Measurements from ENCODE around the gene MTUS2.
"Not testable (repeated sequence)": the region's sequence is repeated elsewhere in the genome, so short reads cannot be mapped to it uniquely, and the experiment has no call there.

The MTUS2 gene

GRCh38 chr13:29328501-29328900 lies 508.4 kb downstream of the MTUS2 start:
- DNase-seq (ENCODE audit: low read depth in 1 of 2, low spot score in 1 of 2) = no peak
- no peaks in the 10 kb centered on the region for H3K27me3 ChIP-seq (ENCODE audit: insufficient read depth, poor library complexity, severe bottlenecking)
- H3K4me3 ChIP-seq (replicated peaks; ENCODE audit: insufficient read depth, low read length) = no peak overlapping the region
- no peak overlapping the region for H3K27ac ChIP-seq (replicated peaks)
- TF ChIP-seq, protein P1, sequence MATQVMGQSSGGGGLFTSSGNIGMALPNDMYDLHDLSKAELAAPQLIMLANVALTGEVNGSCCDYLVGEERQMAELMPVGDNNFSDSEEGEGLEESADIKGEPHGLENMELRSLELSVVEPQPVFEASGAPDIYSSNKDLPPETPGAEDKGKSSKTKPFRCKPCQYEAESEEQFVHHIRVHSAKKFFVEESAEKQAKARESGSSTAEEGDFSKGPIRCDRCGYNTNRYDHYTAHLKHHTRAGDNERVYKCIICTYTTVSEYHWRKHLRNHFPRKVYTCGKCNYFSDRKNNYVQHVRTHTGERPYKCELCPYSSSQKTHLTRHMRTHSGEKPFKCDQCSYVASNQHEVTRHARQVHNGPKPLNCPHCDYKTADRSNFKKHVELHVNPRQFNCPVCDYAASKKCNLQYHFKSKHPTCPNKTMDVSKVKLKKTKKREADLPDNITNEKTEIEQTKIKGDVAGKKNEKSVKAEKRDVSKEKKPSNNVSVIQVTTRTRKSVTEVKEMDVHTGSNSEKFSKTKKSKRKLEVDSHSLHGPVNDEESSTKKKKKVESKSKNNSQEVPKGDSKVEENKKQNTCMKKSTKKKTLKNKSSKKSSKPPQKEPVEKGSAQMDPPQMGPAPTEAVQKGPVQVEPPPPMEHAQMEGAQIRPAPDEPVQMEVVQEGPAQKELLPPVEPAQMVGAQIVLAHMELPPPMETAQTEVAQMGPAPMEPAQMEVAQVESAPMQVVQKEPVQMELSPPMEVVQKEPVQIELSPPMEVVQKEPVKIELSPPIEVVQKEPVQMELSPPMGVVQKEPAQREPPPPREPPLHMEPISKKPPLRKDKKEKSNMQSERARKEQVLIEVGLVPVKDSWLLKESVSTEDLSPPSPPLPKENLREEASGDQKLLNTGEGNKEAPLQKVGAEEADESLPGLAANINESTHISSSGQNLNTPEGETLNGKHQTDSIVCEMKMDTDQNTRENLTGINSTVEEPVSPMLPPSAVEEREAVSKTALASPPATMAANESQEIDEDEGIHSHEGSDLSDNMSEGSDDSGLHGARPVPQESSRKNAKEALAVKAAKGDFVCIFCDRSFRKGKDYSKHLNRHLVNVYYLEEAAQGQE (IDR thresholded peaks at IDR 0.05; ENCODE audit: insufficient replicate concordance, low read depth) = no peak
- TF ChIP-seq POLR2AphosphoS5 (IDR thresholded peaks at IDR 0.05; ENCODE audit: low read depth) = no peak
- no peak for TF ChIP-seq SPI1 (IDR thresholded peaks at IDR 0.05; ENCODE audit: borderline replicate concordance, low read depth)
- TF ChIP-seq, protein P2, sequence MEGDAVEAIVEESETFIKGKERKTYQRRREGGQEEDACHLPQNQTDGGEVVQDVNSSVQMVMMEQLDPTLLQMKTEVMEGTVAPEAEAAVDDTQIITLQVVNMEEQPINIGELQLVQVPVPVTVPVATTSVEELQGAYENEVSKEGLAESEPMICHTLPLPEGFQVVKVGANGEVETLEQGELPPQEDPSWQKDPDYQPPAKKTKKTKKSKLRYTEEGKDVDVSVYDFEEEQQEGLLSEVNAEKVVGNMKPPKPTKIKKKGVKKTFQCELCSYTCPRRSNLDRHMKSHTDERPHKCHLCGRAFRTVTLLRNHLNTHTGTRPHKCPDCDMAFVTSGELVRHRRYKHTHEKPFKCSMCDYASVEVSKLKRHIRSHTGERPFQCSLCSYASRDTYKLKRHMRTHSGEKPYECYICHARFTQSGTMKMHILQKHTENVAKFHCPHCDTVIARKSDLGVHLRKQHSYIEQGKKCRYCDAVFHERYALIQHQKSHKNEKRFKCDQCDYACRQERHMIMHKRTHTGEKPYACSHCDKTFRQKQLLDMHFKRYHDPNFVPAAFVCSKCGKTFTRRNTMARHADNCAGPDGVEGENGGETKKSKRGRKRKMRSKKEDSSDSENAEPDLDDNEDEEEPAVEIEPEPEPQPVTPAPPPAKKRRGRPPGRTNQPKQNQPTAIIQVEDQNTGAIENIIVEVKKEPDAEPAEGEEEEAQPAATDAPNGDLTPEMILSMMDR (IDR thresholded peaks at IDR 0.05; ENCODE audit: insufficient read depth, low read length) = no peak
- TF ChIP-seq GABPA (IDR thresholded peaks at IDR 0.05; ENCODE audit: low read depth) = no peak

- no peak for DNase-seq (ENCODE audit: low read depth in 1 of 2, low spot score in 1 of 2)
- H3K27ac ChIP-seq (replicated peaks) = no peak overlapping the region
- no peaks in the 10 kb centered on the region for H3K27me3 ChIP-seq (ENCODE audit: insufficient read depth, poor library complexity, severe bottlenecking)
- no peak overlapping the region for H3K4me3 ChIP-seq (replicated peaks; ENCODE audit: insufficient read depth, low read length)
- TF ChIP-seq, protein P2 (IDR thresholded peaks at IDR 0.05; ENCODE audit: insufficient read depth, low read length) = no peak
- no peak for TF ChIP-seq POLR2AphosphoS5 (IDR thresholded peaks at IDR 0.05; ENCODE audit: low read depth)
- no peak for TF ChIP-seq GABPA (IDR thresholded peaks at IDR 0.05; ENCODE audit: low read depth)
- TF ChIP-seq SPI1 (IDR thresholded peaks at IDR 0.05; ENCODE audit: borderline replicate concordance, low read depth) = no peak
- TF ChIP-seq, protein P1 (IDR thresholded peaks at IDR 0.05; ENCODE audit: insufficient replicate concordance, low read depth) = no peak
Observed at GRCh38 chr13:29336356-29336755, 516.2 kb downstream of the MTUS2 start.

GRCh38 chr13:29339386-29340272 lies 519.5 kb downstream of the MTUS2 start:
- TF ChIP-seq SPI1 (IDR thresholded peaks at IDR 0.05; ENCODE audit: borderline replicate concordance, low read depth) = no peak
- no peak for TF ChIP-seq POLR2AphosphoS5 (IDR thresholded peaks at IDR 0.05; ENCODE audit: low read depth)
- TF ChIP-seq, protein P2 (IDR thresholded peaks at IDR 0.05; ENCODE audit: insufficient read depth, low read length) = no peak
- TF ChIP-seq, protein P1 (IDR thresholded peaks at IDR 0.05; ENCODE audit: insufficient replicate concordance, low read depth) = no peak
- TF ChIP-seq GABPA (IDR thresholded peaks at IDR 0.05; ENCODE audit: low read depth) = no peak
- Histone ChIP-seq H3K27me3 (ENCODE audit: insufficient read depth, poor library complexity, severe bottlenecking) (peaks cover 3% of the 10 kb centered on the region), H3K4me3 (replicated peaks; ENCODE audit: insufficient read depth, low read length) (no peak overlapping the region), H3K27ac (replicated peaks) (no peak overlapping the region)
- DNase-seq (ENCODE audit: low read depth in 1 of 2, low spot score in 1 of 2) = no peak

DNA sequence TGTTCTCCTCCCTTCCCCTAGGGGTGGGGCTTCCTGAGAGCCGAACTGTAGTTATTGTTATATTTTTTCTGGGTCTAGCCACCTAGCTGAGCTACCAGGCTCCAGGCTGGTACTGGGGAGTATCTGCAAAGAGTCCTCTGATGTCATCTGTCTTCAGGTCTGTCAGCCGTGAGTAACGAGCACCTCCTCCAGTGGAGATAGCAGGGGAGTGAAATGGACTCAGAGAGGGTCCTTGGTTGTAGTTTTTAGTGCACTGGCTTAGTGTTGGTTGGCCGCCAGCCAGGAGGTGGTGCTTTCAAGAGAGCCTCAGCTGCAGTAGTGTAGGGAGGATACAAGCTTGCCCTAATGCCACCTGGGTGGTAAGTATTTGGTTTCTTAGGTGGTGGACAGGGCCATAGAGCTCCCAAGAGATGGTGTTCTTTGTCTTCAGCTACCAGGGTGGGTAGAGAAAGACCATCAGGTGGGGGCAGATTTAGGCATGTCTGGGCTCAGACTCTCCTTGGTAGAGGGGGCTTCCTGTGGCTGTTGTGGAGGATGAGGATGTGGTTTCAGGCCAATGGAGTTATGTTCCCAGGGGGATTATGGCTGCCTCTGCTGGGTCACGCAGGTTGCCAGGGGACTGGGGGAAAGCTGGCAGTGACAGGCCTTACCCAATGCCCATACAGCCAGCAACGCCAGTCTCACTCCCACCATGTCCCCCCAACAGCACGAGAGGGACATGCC lies 525.9 kb downstream of the MTUS2 start:
- H3K4me3 ChIP-seq (replicated peaks; ENCODE audit: insufficient read depth, low read length); H3K27me3 ChIP-seq (ENCODE audit: insufficient read depth, poor library complexity, severe bottlenecking); H3K27ac ChIP-seq (replicated peaks); DNase-seq (ENCODE audit: low read depth in 1 of 2, low spot score in 1 of 2): not testable (repeated sequence)

All from HL-60 (cell line).